ENCODE results near the gene SLC2A9.

The SLC2A9 gene

DNA sequence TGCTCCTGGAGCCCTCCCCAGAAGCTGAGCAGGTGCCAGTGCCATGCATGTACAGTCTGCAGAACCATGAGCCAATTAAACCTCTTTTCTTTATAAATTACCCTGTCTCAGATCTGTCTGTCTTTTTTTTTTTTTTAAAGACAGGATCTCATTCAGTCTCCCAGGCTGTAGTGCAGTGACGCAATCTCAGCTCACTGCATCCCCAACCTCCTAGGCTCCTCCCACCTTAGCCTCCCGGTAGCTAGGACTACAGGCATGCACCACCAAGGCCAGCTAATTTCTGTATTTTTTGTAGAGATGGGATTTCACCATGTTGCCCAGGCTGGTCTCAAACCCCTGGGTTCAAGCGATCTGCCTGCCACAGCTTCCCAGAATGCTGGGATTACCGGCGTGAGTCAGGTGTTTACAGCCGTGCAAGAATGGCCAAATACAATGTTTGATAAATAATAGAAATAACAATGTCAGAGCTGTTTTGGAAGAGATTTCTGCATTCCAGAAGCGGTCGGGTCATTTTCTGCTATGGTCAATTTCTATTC, 68.8 kb downstream of the SLC2A9 start:
- Histone ChIP-seq H3K36me3 (ENCODE audit: insufficient read depth, insufficient read length, low read length) (no peaks in the 10 kb centered on the region), H3K4me3 (ENCODE audit: insufficient read length, low read depth) (no peak overlapping the region), H3K9ac (ENCODE audit: insufficient read length, low read depth) (no peak overlapping the region), H3K4me1 (ENCODE audit: insufficient read depth, insufficient read length) (no peaks in the 10 kb centered on the region), H3K9me3 (ENCODE audit: insufficient read depth, low read length) (no peaks in the 10 kb centered on the region), H3K27me3 (ENCODE audit: insufficient read depth, insufficient read length) (no peaks in the 10 kb centered on the region)
- no peak for DNase-seq (ENCODE audit: low read depth, low spot score)
- no peak for TF ChIP-seq ZNF274 (IDR thresholded peaks at IDR 0.05; ENCODE audit: low read depth, low read length)
- TF ChIP-seq SUZ12 (IDR thresholded peaks at IDR 0.05; ENCODE audit: extremely low read depth, insufficient read depth, insufficient read length) = no peak
- TF ChIP-seq YY1 (IDR thresholded peaks at IDR 0.05; ENCODE audit: insufficient read depth, insufficient read length) = no peak

- Histone ChIP-seq H3K36me3 (ENCODE audit: insufficient read depth, insufficient read length, low read length) (no peaks in the 10 kb centered on the region), H3K4me3 (ENCODE audit: insufficient read length, low read depth) (no peak overlapping the region), H3K27me3 (ENCODE audit: insufficient read depth, insufficient read length) (no peaks in the 10 kb centered on the region), H3K9ac (ENCODE audit: insufficient read length, low read depth) (no peak overlapping the region), H3K9me3 (ENCODE audit: insufficient read depth, low read length) (no peaks in the 10 kb centered on the region), H3K4me1 (ENCODE audit: insufficient read depth, insufficient read length) (no peaks in the 10 kb centered on the region)
- TF ChIP-seq YY1 (IDR thresholded peaks at IDR 0.05; ENCODE audit: insufficient read depth, insufficient read length) (no peak), ZNF274 (IDR thresholded peaks at IDR 0.05; ENCODE audit: low read depth, low read length) (no peak), SUZ12 (IDR thresholded peaks at IDR 0.05; ENCODE audit: extremely low read depth, insufficient read depth, insufficient read length) (no peak)
- no peak for DNase-seq (ENCODE audit: low read depth, low spot score)
These were observed 71.7 kb downstream of the SLC2A9 start for GRCh38 chr4:9949573-9949972.

DNA sequence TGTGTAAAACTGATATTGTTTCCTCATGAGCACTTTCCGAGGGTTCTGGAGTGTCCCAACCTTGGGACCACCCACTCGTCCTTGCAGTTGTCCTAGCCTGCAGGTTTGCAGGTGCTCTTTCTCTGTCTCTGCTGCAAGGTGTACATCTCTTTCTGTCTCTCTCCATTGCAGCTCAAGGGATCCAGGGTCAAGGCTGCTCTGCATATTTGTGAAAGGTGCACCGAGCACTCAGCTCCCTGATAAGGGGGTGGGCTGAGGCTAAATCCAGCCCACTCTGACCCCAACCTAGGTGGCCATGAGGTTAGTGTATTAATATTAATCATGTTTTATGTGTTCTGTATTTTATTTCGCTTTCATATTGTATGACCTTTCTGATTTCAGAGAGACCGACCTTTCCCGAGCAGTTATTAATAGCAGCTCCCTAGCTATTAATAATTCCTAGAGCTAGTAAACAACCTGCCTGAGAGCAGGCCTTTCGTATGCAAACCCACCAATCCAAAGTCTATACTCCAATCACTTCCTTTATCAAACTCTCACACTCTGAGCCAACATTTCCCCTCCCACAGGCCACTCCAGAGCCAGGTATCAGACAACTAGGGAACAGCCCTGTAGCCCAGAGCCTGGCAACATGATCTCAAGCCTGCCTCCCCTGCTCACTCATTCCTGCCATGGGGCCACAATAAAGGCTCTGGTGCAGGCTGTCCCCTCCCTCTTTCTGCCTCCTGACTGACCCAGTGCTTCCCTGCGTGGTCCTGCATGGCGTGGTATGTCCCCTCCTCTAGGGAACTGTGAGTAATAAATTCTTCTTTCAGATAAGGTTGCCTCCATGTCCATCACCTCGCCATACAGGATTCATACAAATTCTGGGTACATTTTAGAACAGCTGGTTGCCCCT, 73.9 kb downstream of the SLC2A9 start:
- H3K36me3 ChIP-seq (ENCODE audit: insufficient read depth, insufficient read length, low read length) = no peaks in the 10 kb centered on the region
- no peaks in the 10 kb centered on the region for H3K27me3 ChIP-seq (ENCODE audit: insufficient read depth, insufficient read length)
- no peak for TF ChIP-seq YY1 (IDR thresholded peaks at IDR 0.05; ENCODE audit: insufficient read depth, insufficient read length)
- TF ChIP-seq ZNF274 (IDR thresholded peaks at IDR 0.05; ENCODE audit: low read depth, low read length) = no peak
- no peak for TF ChIP-seq SUZ12 (IDR thresholded peaks at IDR 0.05; ENCODE audit: extremely low read depth, insufficient read depth, insufficient read length)
- no peak overlapping the region for H3K4me3 ChIP-seq (ENCODE audit: insufficient read length, low read depth)
- H3K9me3 ChIP-seq (ENCODE audit: insufficient read depth, low read length) = no peaks in the 10 kb centered on the region
- no peaks in the 10 kb centered on the region for H3K4me1 ChIP-seq (ENCODE audit: insufficient read depth, insufficient read length)
- no peak for DNase-seq (ENCODE audit: low read depth, low spot score)
- no peak overlapping the region for H3K9ac ChIP-seq (ENCODE audit: insufficient read length, low read depth)

DNA sequence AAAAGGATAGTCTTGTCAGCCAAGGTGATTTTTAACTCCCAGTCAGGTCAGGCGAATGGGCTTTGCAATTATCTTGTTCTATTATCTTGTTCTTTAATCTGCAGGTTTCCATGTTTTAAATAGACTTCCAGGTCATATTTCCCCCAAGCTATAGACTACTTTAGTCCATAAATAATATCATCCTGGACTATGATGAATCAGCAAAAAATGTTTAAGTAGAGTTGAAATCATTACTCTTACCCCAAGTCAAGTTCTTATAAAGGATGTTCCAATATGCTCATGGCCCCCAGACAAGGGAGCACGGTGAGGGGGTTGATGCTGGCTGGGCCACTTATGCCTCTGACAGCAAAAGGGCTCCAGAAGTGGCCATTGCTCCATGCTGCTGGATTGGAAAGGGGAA, 75.1 kb downstream of the SLC2A9 start:
- DNase-seq (ENCODE audit: low read depth, low spot score) = no peak
- Histone ChIP-seq H3K9ac (ENCODE audit: insufficient read length, low read depth) (no peak overlapping the region), H3K4me3 (ENCODE audit: insufficient read length, low read depth) (no peak overlapping the region), H3K36me3 (ENCODE audit: insufficient read depth, insufficient read length, low read length) (no peaks in the 10 kb centered on the region), H3K4me1 (ENCODE audit: insufficient read depth, insufficient read length) (no peaks in the 10 kb centered on the region), H3K27me3 (ENCODE audit: insufficient read depth, insufficient read length) (no peaks in the 10 kb centered on the region), H3K9me3 (ENCODE audit: insufficient read depth, low read length) (no peaks in the 10 kb centered on the region)
- TF ChIP-seq YY1 (IDR thresholded peaks at IDR 0.05; ENCODE audit: insufficient read depth, insufficient read length) (no peak), SUZ12 (IDR thresholded peaks at IDR 0.05; ENCODE audit: extremely low read depth, insufficient read depth, insufficient read length) (no peak), ZNF274 (IDR thresholded peaks at IDR 0.05; ENCODE audit: low read depth, low read length) (no peak)

GRCh38 chr4:9944431-9945425, 76.6 kb downstream of the SLC2A9 start:
- Histone ChIP-seq H3K4me3 (ENCODE audit: insufficient read length, low read depth) (no peak overlapping the region), H3K9me3 (ENCODE audit: insufficient read depth, low read length) (no peaks in the 10 kb centered on the region), H3K36me3 (ENCODE audit: insufficient read depth, insufficient read length, low read length) (no peaks in the 10 kb centered on the region), H3K27me3 (ENCODE audit: insufficient read depth, insufficient read length) (no peaks in the 10 kb centered on the region), H3K9ac (ENCODE audit: insufficient read length, low read depth) (no peak overlapping the region), H3K4me1 (ENCODE audit: insufficient read depth, insufficient read length) (no peaks in the 10 kb centered on the region)
- DNase-seq (ENCODE audit: low read depth, low spot score) = no peak
- TF ChIP-seq SUZ12 (IDR thresholded peaks at IDR 0.05; ENCODE audit: extremely low read depth, insufficient read depth, insufficient read length) = no peak
- TF ChIP-seq YY1 (IDR thresholded peaks at IDR 0.05; ENCODE audit: insufficient read depth, insufficient read length) = no peak
- no peak for TF ChIP-seq ZNF274 (IDR thresholded peaks at IDR 0.05; ENCODE audit: low read depth, low read length)

DNA sequence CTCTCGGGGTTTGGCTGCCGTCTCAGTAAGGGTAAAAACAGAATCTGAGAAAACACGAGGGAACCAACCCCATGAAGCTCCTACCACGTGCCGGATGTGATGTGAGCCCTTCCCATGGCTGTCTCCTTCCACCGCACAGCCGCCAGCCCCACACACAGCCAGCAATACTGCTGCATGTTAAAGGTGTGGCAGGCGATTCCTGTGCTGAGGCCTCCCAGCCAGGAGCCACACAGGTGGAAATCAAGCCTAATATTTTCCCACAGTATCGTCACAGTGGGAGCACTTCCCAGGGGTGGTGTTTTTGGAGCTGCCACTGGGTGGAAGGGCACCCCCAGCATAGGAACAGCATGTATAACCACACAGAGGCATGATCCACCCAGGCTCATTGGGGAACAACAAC, 77.5 kb downstream of the SLC2A9 start:
- TF ChIP-seq YY1 (IDR thresholded peaks at IDR 0.05; ENCODE audit: insufficient read depth, insufficient read length) (no peak), SUZ12 (IDR thresholded peaks at IDR 0.05; ENCODE audit: extremely low read depth, insufficient read depth, insufficient read length) (no peak), ZNF274 (IDR thresholded peaks at IDR 0.05; ENCODE audit: low read depth, low read length) (no peak)
- DNase-seq (ENCODE audit: low read depth, low spot score) = no peak
- H3K27me3 ChIP-seq (ENCODE audit: insufficient read depth, insufficient read length) = no peaks in the 10 kb centered on the region

More for the DNA sequence above, 77.5 kb downstream of the SLC2A9 start:
- Histone ChIP-seq H3K36me3 (ENCODE audit: insufficient read depth, insufficient read length, low read length) (no peaks in the 10 kb centered on the region), H3K9me3 (ENCODE audit: insufficient read depth, low read length) (no peaks in the 10 kb centered on the region), H3K9ac (ENCODE audit: insufficient read length, low read depth) (no peak overlapping the region), H3K4me1 (ENCODE audit: insufficient read depth, insufficient read length) (peaks cover 1% of the 10 kb centered on the region), H3K4me3 (ENCODE audit: insufficient read length, low read depth) (no peak overlapping the region)

All from NT2/D1 (cell line).